Measurements from ENCODE around the gene SH3BP4.

SH3BP4 gene

DNA sequence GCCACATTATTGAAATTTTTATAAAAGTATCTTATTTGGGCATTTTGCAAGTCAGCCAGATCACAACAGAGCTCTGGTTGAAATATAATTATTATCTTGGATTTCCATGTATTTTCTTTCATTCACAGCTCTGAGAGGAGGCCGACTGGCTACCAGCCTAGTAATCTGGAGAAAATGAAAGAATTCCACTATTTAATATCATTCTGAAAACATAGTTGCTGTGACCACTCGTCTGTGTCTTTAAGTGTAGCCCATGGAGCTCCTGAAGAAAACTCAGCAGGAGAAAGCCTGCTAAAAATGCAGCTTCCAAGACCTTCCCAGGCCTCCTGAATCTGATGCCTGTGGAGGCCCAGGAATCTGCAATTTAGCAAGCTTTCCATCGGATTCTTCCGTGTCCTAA is 114.7 kb downstream of the SH3BP4 start:
- DNase-seq = no peak

DNA sequence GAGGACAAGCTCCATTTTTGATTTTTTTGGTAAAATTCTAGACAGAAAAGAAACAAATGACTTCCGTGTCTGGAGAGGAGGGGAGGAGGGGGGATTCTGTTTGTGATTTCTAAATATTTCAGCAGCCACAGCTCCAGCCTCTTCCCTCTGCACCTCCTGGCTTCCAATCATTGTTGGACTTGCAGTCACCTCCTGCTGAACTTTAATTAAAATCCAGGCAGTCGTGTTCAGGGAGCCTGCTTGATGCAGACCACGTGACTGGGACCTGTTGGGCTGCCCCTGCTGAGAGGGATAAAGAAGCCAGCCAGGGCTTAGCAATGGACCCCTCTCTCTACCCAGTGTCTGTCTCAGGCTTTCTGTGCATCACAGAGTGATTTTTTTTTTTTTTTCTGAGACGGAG is 115.1 kb downstream of the SH3BP4 start:
- DNase-seq = no peak

- DNase-seq = no peak
Observed at GRCh38 chr2:235068701-235069100, 116.9 kb downstream of the SH3BP4 start.

DNA sequence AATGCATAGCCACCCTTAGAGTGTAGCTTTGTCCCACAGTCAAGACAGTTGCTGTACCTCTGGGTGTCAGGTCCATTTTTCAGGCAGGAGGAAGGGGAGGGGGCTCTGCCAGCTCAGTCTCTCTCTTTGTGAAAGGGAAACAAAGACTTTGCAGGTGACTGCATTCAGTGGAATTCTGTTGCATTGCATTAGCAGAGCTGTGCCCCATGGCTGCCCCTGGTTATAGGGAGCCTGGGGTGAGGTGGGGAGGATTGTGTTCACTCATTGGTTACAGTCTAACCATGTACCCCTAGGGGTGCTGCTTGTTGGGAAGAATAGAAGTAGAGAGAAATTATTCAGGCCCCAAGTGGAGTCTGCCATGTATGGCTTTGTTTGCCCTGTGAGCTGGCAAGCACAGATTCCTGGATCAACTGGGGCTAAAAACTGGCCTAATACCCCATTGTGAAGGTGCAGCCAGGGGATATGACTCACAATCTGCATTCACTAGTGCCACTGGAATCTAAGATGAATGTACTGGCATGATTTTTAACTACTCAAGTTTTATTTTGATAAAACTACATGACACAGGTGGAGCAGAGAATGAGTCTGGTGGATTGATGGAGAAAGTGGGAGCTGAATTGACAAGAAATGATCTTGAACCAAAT is 118.4 kb downstream of the SH3BP4 start:
- no peak for DNase-seq

GRCh38 chr2:235073868-235074413 is 122.1 kb downstream of the SH3BP4 start:
- DNase-seq = no peak

DNA sequence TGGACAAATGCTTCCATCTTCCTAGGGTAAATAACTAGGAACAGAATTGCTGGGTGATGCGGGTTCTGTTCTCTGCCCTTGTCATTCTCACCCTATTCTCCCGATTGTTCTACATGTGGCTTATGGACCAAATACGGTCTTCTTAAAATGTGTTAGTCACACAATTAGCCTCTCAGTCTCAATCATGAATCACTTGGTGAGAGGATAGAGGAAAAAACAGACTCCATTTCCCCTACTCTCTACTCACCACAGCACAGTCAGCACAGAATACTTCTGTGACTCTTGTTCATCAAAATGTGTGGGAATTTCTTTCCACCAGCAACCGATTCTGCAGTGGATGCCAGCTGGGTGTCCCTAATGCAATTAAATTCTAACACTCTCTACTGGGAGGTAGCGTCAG is 125.2 kb downstream of the SH3BP4 start:
- DNase-seq = no peak

- DNase-seq = no peak
Observed at GRCh38 chr2:235078182-235078581, 126.4 kb downstream of the SH3BP4 start.

- DNase-seq = no peak
Observed at GRCh38 chr2:235078914-235079472, 127.2 kb downstream of the SH3BP4 start.

DNA sequence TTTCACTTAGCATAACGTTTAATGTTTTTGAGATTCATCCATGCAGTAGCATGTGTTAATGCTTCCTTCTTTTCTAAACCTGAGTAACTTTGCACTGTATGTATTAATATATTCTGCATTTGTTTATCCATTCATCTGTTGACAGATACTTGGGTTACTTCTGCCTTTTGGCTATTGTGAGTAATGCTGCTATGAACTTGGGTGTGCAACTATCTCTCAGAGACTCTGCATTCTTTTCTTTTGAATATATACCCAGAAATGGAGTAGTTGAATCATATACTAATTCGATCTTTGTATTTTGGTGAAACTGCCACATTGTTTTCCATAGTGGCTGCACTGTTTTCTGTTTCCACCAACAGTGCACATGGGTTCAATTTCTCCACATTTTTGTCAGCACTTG is 128.3 kb downstream of the SH3BP4 start:
- no peak for DNase-seq

DNA sequence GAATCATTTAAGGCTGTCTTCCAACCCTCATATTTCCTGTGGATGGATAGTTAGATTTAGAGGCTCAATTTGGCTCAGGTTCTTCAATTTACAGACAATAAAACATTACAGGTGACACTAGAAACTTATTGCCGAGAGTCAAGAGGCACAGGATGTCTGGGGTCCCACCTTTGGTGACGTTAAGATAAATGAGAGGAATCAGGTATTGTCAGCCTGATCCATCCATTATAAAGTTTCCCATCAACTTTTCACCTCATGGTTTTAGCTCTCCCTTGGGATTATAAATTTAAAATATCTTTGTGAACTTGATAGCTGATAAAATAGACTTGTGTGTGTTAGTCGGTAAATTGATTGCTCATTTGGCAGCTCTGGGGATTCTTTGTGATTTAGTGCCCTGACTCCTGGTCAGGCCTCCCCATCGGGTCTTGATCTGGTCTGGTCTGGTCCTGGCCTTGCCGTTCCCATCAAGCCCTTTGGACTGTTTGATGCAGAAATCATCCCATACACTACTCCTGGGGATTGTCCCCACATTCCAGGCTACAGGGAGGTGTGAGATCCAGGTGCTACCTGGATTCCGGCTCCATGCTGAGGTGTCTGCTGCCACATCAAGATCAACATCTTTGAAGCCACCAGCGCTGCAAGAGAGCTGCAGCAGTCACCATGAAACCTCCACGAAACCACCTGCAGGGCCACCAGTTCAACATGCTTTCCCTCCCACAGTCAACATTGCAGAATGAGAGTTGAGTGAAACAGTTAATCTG is 130.9 kb downstream of the SH3BP4 start:
- DNase-seq = no peak

DNA sequence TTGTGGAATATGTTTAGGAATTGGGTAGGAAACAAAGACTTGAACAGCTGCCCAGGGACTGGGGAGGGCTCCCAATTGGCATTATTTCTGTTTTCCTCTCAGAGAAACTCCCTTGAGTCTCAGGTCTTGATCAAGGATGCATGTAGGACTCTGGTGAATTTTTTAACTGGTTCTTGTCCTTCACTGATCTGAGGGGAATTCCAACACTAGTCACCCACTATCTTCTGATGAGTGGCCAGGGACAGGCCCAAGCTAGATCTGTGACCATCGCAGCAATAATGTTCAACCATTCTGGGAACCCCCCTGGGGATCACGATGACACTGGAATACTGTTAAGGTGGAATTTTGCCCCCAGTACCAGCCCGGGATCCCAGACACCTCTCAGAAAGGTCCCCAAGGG is 132.0 kb downstream of the SH3BP4 start:
- DNase-seq = no peak

GRCh38 chr2:235084424-235084823 is 132.6 kb downstream of the SH3BP4 start:
- no peak for DNase-seq

GRCh38 chr2:235085476-235085875 is 133.7 kb downstream of the SH3BP4 start:
- DNase-seq = no peak

GRCh38 chr2:235086481-235087184 is 134.8 kb downstream of the SH3BP4 start:
- DNase-seq = no peak

GRCh38 chr2:235087832-235088495 is 136.1 kb downstream of the SH3BP4 start:
- no peak for DNase-seq

GRCh38 chr2:235088496-235088921 is 136.7 kb downstream of the SH3BP4 start:
- DNase-seq = no peak

DNA sequence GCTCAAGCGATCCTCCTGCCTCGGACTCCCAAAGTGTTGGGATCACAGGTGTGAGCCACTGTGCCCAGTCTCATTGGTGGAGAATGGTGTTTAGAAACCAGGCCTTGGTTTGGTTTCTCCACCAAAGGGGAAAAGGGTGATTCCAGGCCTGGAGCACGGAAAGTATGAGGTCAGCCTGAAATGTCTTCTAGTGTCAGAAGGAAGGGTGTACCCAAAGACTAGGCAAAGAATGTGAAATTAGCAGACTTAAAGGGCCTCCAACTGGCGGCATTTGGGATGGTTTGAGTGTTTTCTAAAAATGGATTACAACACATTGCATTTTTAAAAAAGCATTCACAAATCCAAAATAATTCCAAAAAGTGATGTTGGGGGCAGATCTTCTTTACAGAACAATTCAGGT is 139.6 kb downstream of the SH3BP4 start:
- DNase-seq = no peak

GRCh38 chr2:235091983-235092382 is 140.2 kb downstream of the SH3BP4 start:
- no peak for DNase-seq

DNA sequence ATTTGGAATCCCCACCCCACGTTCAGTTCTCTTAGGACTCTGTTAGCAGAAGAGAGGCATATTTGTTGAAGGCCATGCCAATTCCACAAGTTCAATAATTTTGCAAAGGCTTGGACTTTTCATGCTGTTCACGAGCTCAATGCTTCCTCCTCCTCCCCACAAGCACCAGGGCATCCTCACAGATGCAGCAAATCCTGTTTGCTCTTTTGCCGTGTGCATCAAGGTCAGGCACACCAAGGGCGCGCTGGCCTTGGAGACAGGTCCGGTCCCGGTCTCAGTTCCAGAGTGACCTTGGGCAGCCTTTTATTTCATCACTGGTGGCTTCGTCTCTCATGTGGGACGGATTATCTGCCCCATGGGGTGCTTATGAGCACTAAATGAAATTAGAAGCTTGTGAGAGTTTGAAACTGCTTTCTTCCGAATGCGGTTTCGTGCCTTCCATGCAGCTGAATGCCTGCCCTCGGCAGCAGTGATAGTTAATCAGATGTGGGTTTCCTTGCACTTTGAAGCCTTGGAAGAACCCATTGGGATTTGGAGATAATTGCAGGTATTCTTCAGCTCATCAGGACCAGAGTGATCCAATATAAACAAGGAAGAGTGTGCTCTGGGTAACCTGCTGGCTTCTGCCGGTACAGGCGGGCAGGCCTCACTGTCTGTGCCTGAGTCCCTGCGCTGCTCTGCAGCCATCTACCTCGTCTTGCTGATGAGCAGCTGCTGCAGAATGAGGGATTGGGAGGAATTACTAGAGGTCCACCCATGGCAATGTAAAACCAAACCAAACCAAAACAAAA is 140.8 kb downstream of the SH3BP4 start:
- no peak for DNase-seq

DNA sequence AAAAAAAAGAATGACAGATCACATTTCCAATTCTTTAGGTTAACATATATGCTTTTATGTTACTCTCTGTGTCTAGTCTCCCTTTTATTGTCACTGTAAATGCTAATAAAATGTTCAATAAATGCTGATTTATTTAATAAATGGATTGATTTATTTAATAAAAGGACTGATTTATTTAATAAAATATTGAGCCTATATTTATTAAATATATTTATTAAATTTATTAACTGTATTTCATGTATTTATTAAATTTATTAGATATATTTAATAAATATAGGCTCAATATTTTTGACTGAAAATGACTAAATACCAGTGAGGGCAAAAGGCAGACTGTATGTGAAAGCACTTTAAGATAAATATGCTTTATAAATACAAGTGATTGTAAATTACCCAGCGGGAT is 142.6 kb downstream of the SH3BP4 start:
- no peak for DNase-seq

- DNase-seq = no peak
Observed at GRCh38 chr2:235095569-235095968, 143.8 kb downstream of the SH3BP4 start.

- no peak for DNase-seq
Observed at GRCh38 chr2:235096447-235096846, 144.6 kb downstream of the SH3BP4 start.

All from NCI-H2029 treated with DMSO at 0.1 percent for 48 hours (cell line).